Activated T-cell treated with anti-CD3 and anti-CD28 coated beads, Interleukin-2, amount 50 U/mL, for 24 hours (primary cell): ENCODE measurements around the gene DPY19L1.
"Not testable (repeated sequence)": the region's sequence is repeated elsewhere in the genome, so short reads cannot be mapped to it uniquely, and the experiment has no call there.

Experiments used
- DNase-seq: peaks from one replicate; pipeline ENCODE4 v3.0.0-alpha.2; 2020
- H3K27ac Mint-ChIP-seq: 2 replicates; pipeline ENCODE4 v1.8.0; 2020; ENCODE audit warnings: mild to moderate bottlenecking, mixed read lengths
- H3K27me3 Mint-ChIP-seq: 2 replicates; pipeline ENCODE4 v1.8.0; 2020; ENCODE audit warnings: mixed read lengths
- H3K36me3 Mint-ChIP-seq: 2 replicates; pipeline ENCODE4 v1.8.0; 2020; ENCODE audit warnings: low read depth, mixed read lengths
- H3K4me1 Mint-ChIP-seq: 2 replicates; pipeline ENCODE4 v1.8.0; 2020; ENCODE audit warnings: low read depth, mixed read lengths
- H3K4me3 Mint-ChIP-seq: 2 replicates; pipeline ENCODE4 v1.8.0; 2020; ENCODE audit warnings: mild to moderate bottlenecking, moderate library complexity, mixed read lengths
- H3K9me3 Mint-ChIP-seq: 2 replicates; pipeline ENCODE4 v1.8.0; 2020; ENCODE audit warnings: mixed read lengths

The DPY19L1 gene

GRCh38 chr7:34984140-34984539 is 53.1 kb downstream of the DPY19L1 start:
- not testable (repeated sequence) for H3K9me3 Mint-ChIP-seq, H3K4me3 Mint-ChIP-seq, H3K27me3 Mint-ChIP-seq, H3K4me1 Mint-ChIP-seq, H3K27ac Mint-ChIP-seq, DNase-seq
- peaks cover 11% of the 10 kb centered on the region for H3K36me3 Mint-ChIP-seq

- peaks cover 3% of the 10 kb centered on the region for H3K4me1 Mint-ChIP-seq
- H3K4me3 Mint-ChIP-seq: no peak overlapping the region
- peaks cover 11% of the 10 kb centered on the region for H3K36me3 Mint-ChIP-seq
- no peaks in the 10 kb centered on the region for H3K27me3 Mint-ChIP-seq
- no peak for DNase-seq
- H3K9me3 Mint-ChIP-seq: no peaks in the 10 kb centered on the region
- H3K27ac Mint-ChIP-seq: no peak overlapping the region
Measured at GRCh38 chr7:34982371-34983019, 54.8 kb downstream of the DPY19L1 start.

GRCh38 chr7:34979124-34979523 is 58.2 kb downstream of the DPY19L1 start:
- not testable (repeated sequence) for H3K4me3 Mint-ChIP-seq, H3K27me3 Mint-ChIP-seq, DNase-seq, H3K27ac Mint-ChIP-seq, H3K4me1 Mint-ChIP-seq, H3K9me3 Mint-ChIP-seq
- H3K36me3 Mint-ChIP-seq: peaks cover 14% of the 10 kb centered on the region

GRCh38 chr7:34973400-34973760 is 63.9 kb downstream of the DPY19L1 start:
- DNase-seq: no peak
- Mint-ChIP-seq H3K27ac (no peak overlapping the region), H3K4me1 (peaks cover 4% of the 10 kb centered on the region), H3K36me3 (peaks cover 24% of the 10 kb centered on the region), H3K4me3 (no peak overlapping the region), H3K9me3 (no peaks in the 10 kb centered on the region), H3K27me3 (no peaks in the 10 kb centered on the region)

GRCh38 chr7:34972739-34973399 is 64.4 kb downstream of the DPY19L1 start:
- H3K4me1 Mint-ChIP-seq, H3K27me3 Mint-ChIP-seq, H3K9me3 Mint-ChIP-seq, DNase-seq, H3K4me3 Mint-ChIP-seq, H3K27ac Mint-ChIP-seq: not testable (repeated sequence)
- H3K36me3 Mint-ChIP-seq: peaks cover 26% of the 10 kb centered on the region

GRCh38 chr7:34967818-34968217 is 69.5 kb downstream of the DPY19L1 start:
- H3K27ac Mint-ChIP-seq, H3K9me3 Mint-ChIP-seq, H3K27me3 Mint-ChIP-seq, H3K4me3 Mint-ChIP-seq, H3K4me1 Mint-ChIP-seq, DNase-seq: not testable (repeated sequence)
- peaks cover 22% of the 10 kb centered on the region for H3K36me3 Mint-ChIP-seq

GRCh38 chr7:34966504-34966903 is 70.8 kb downstream of the DPY19L1 start:
- H3K36me3 Mint-ChIP-seq: peaks cover 24% of the 10 kb centered on the region
- H3K27me3 Mint-ChIP-seq, DNase-seq, H3K4me1 Mint-ChIP-seq, H3K9me3 Mint-ChIP-seq, H3K4me3 Mint-ChIP-seq, H3K27ac Mint-ChIP-seq: not testable (repeated sequence)

- Mint-ChIP-seq H3K4me1 (no peaks in the 10 kb centered on the region), H3K36me3 (peaks cover 23% of the 10 kb centered on the region)
- DNase-seq: no peak
Measured at GRCh38 chr7:34958021-34958420, 79.3 kb downstream of the DPY19L1 start.

GRCh38 chr7:34952822-34953221 is 84.5 kb downstream of the DPY19L1 start:
- DNase-seq: no peak
- no peak overlapping the region for H3K4me3 Mint-ChIP-seq
- no peaks in the 10 kb centered on the region for H3K27me3 Mint-ChIP-seq
- H3K36me3 Mint-ChIP-seq: peaks cover 16% of the 10 kb centered on the region
- H3K4me1 Mint-ChIP-seq: no peaks in the 10 kb centered on the region
- no peaks in the 10 kb centered on the region for H3K9me3 Mint-ChIP-seq
- no peak overlapping the region for H3K27ac Mint-ChIP-seq

More at GRCh38 chr7:34958021-34958420, 79.3 kb downstream of the DPY19L1 start:
- no peak overlapping the region for H3K4me3 Mint-ChIP-seq
- peaks cover 3% of the 10 kb centered on the region for H3K9me3 Mint-ChIP-seq
- H3K27me3 Mint-ChIP-seq: no peaks in the 10 kb centered on the region
- no peak overlapping the region for H3K27ac Mint-ChIP-seq

- H3K4me1 Mint-ChIP-seq: no peaks in the 10 kb centered on the region
- DNase-seq: no peak
- no peak overlapping the region for H3K27ac Mint-ChIP-seq
- peaks cover 21% of the 10 kb centered on the region for H3K36me3 Mint-ChIP-seq
- H3K27me3 Mint-ChIP-seq: no peaks in the 10 kb centered on the region
- no peaks in the 10 kb centered on the region for H3K9me3 Mint-ChIP-seq
- no peak overlapping the region for H3K4me3 Mint-ChIP-seq
Measured at GRCh38 chr7:34949361-34949760, 87.9 kb downstream of the DPY19L1 start.

GRCh38 chr7:34947427-34947826 is 89.9 kb downstream of the DPY19L1 start:
- DNase-seq, H3K27ac Mint-ChIP-seq, H3K27me3 Mint-ChIP-seq, H3K4me1 Mint-ChIP-seq, H3K9me3 Mint-ChIP-seq, H3K4me3 Mint-ChIP-seq: not testable (repeated sequence)
- peaks cover 20% of the 10 kb centered on the region for H3K36me3 Mint-ChIP-seq

- Mint-ChIP-seq H3K27ac (no peak overlapping the region), H3K4me3 (no peak overlapping the region), H3K4me1 (no peaks in the 10 kb centered on the region), H3K36me3 (peaks cover 20% of the 10 kb centered on the region), H3K27me3 (no peaks in the 10 kb centered on the region), H3K9me3 (no peaks in the 10 kb centered on the region)
- no peak for DNase-seq
Measured at GRCh38 chr7:34946486-34946885, 90.8 kb downstream of the DPY19L1 start.

GRCh38 chr7:34945894-34946477 is 91.3 kb downstream of the DPY19L1 start:
- H3K9me3 Mint-ChIP-seq, H3K4me3 Mint-ChIP-seq, DNase-seq, H3K27me3 Mint-ChIP-seq, H3K4me1 Mint-ChIP-seq, H3K27ac Mint-ChIP-seq: not testable (repeated sequence)
- peaks cover 21% of the 10 kb centered on the region for H3K36me3 Mint-ChIP-seq

GRCh38 chr7:34939175-34939574 is 98.1 kb downstream of the DPY19L1 start:
- no peak overlapping the region for H3K27ac Mint-ChIP-seq
- no peaks in the 10 kb centered on the region for H3K27me3 Mint-ChIP-seq
- no peaks in the 10 kb centered on the region for H3K9me3 Mint-ChIP-seq
- H3K4me3 Mint-ChIP-seq: no peak overlapping the region
- H3K36me3 Mint-ChIP-seq: peaks cover 21% of the 10 kb centered on the region
- H3K4me1 Mint-ChIP-seq: peaks cover 2% of the 10 kb centered on the region
- DNase-seq: no peak

- not testable (repeated sequence) for H3K27ac Mint-ChIP-seq, H3K9me3 Mint-ChIP-seq, H3K4me1 Mint-ChIP-seq, DNase-seq, H3K27me3 Mint-ChIP-seq, H3K4me3 Mint-ChIP-seq
- H3K36me3 Mint-ChIP-seq: peaks cover 24% of the 10 kb centered on the region
Measured at GRCh38 chr7:34935735-34936165, 101.5 kb downstream of the DPY19L1 start.
